K562 (cell line): ENCODE measurements around the gene MYADML2. TPM values are rescaled to one million over a fixed set of nuclear protein-coding genes. Genes with fewer than 3 reads are reported as not detected.

ENCODE experiments used
- CBFA2T2 ChIP-seq: fragments of 450-650 bp; conservative IDR thresholded peaks from 2 replicates; pipeline ENCODE4 v1.6.1; 2017; ENCODE audit warnings: mild to moderate bottlenecking
- CBFB ChIP-seq: sonication (generic); formaldehyde crosslinking; IDR thresholded peaks from 2 replicates; pipeline ENCODE4 v1.4.0; 2020; ENCODE audit warnings: mild to moderate bottlenecking, missing genetic modification reagents
- CEBPB ChIP-seq: fragments of 450-650 bp; IDR thresholded peaks from 2 replicates; pipeline ENCODE4 v1.6.1; 2016; ENCODE audit warnings: missing genetic modification characterization, missing compliant biosample characterization
- ETV1 ChIP-seq: fragments of 450-650 bp; conservative IDR thresholded peaks from 2 replicates; pipeline ENCODE4 v1.6.1; 2016; ENCODE audit warnings: missing genetic modification characterization, control low read depth, low read depth, missing compliant biosample characterization
- FOXA3 ChIP-seq, 2 experiments: fragments of 450-650 bp in 1 of 2; sonication (generic) in 1 of 2; formaldehyde crosslinking; IDR thresholded peaks in 1 of 2; conservative IDR thresholded peaks in 1 of 2; 2 replicates each; pipeline versions ENCODE4 v1.4.0 to v1.8.0; 2020 to 2022; ENCODE audit warnings: mild to moderate bottlenecking in 2 of 2, missing genetic modification reagents in 1 of 2
- NRF1 ChIP-seq, 2 experiments: fragments of 450-650 bp; IDR thresholded peaks in 1 of 2; conservative IDR thresholded peaks in 1 of 2; 2 replicates each; pipeline ENCODE4 v1.6.1; 2014; ENCODE audit warnings: mild to moderate bottlenecking in 2 of 2
- RBM15 ChIP-seq: fragments of 200-400 bp; formaldehyde crosslinking; IDR thresholded peaks from 2 replicates; pipeline ENCODE4 v1.6.1; 2018; ENCODE audit warnings: mild to moderate bottlenecking, low read length, moderate library complexity; ENCODE audit not compliant: insufficient read depth
- RNF2 ChIP-seq: sonication (generic); IDR thresholded peaks from 2 replicates; pipeline ENCODE4 v1.6.1; 2016
- TCF7 ChIP-seq: sonication (generic); IDR thresholded peaks from 2 replicates; pipeline ENCODE4 v1.6.1; 2016; ENCODE audit warnings: antibody characterized with exemption, borderline replicate concordance
- TFAM ChIP-seq: fragments of 250-450 bp; sonication (Bioruptor Pico); conservative IDR thresholded peaks from 2 replicates; pipeline ENCODE4 v1.5.0; 2021; ENCODE audit warnings: mild to moderate bottlenecking, moderate library complexity
- ZBED1 ChIP-seq: IDR thresholded peaks from 2 replicates; pipeline ENCODE4 v1.6.1; 2014
- ZBTB49 ChIP-seq: sonication (generic); formaldehyde crosslinking; IDR thresholded peaks from 2 replicates; pipeline ENCODE4 v1.8.0; 2022; ENCODE audit warnings: missing genetic modification reagents, mild to moderate bottlenecking, borderline replicate concordance
- ZBTB7A ChIP-seq: IDR thresholded peaks from 2 replicates; pipeline ENCODE4 v1.6.1; 2011; ENCODE audit warnings: low read depth, mild to moderate bottlenecking, low read length, moderate library complexity, borderline replicate concordance; ENCODE audit not compliant: control insufficient read depth
- ZNF282 ChIP-seq: sonication (generic); formaldehyde crosslinking; IDR thresholded peaks from 2 replicates; pipeline ENCODE4 v1.8.1; 2023; ENCODE audit warnings: missing genetic modification reagents
- polyA plus RNA-seq, 8 experiments: library from polyadenylated mRNA; depleted of rRNA in 4 of 8; stranded (reverse) in 5 of 8; unstranded in 3 of 8; fragments of >200 nt; fragmentation: Nextera tagmentation in 2 of 8; fragmentation: Illumina TruSeq in 1 of 8; extraction: Ambion mirVana in 2 of 8; extraction: Trizol in 1 of 8; gene quantifications; 2 replicates each; pipeline versions ENCODE4 v1.2.1 to v1.2.3, GENCODE V29; 2011 to 2014; ENCODE audit warnings: inconsistent platforms in 1 of 8, missing spikeins in 1 of 8
- total RNA-seq, 7 experiments: library from RNA; depleted of rRNA in 6 of 7; stranded (reverse); fragments of >200 nt in 6 of 7; fragmentation: Illumina TruSeq in 2 of 7; extraction: Trizol in 2 of 7; gene quantifications; 2 replicates each; pipeline versions ENCODE4 v1.2.1 to v1.2.3, GENCODE V29; 2011 to 2021; ENCODE audit warnings: low replicate concordance in 1 of 7
- TF ChIP-seq, protein P1 (sequence below): fragments of 250-450 bp; sonication (Bioruptor Pico); IDR thresholded peaks from 2 replicates; pipeline ENCODE4 v1.4.0; 2020; ENCODE audit warnings: mild to moderate bottlenecking, moderate library complexity
- TF ChIP-seq, protein P2 (sequence below), 2 experiments: fragments of 450-650 bp; conservative IDR thresholded peaks; 2 replicates each; pipeline ENCODE4 v1.6.1; 2017; ENCODE audit warnings: mild to moderate bottlenecking in 2 of 2, moderate library complexity in 2 of 2
- TF ChIP-seq, protein P3 (sequence below): fragments of 450-650 bp; formaldehyde crosslinking; IDR thresholded peaks from 2 replicates; pipeline ENCODE4 v1.4.0; 2022; ENCODE audit warnings: mild to moderate bottlenecking, moderate library complexity

The MYADML2 gene
- total and polyA plus RNA-seq, 9 of the 15 experiments (the other 6 are each of a cell fraction or from before 2014, with no cell fraction given) = not detected

DNA sequence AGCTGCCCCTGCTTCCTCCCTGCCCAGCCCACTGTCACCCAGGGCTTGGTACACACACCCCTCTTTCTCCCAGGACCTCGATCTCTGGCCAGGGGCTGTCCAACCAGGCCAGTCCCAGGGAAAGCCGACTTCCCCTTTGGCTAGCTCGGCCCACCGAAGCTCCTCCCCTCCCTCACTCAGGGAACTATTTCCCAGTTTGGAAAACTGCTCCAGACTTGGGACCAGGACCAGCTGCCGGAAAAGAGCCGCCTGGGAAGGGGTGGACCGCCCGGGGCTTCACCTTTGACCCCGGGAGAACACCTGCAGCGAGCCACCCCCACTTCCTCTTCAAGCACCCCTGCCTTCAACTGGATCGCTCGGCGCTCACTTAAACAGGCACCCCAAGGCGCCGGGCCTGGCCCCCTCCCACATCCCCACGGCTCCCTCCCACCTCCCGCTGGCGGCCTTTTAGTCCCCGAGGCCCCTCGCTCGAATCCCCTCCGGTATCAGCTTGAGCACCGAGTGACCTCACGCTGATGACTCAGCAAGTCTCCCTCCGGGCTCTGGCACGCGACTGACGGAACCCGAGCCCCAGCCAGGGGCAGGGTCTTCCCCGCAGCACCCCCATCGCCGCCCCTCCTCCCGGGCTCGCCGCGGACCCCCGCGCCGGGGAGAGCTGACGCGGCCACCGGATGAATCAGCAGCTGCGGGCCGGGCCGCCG lies 20.4 kb downstream of the MYADML2 start (continued):
- TF ChIP-seq, protein P1, sequence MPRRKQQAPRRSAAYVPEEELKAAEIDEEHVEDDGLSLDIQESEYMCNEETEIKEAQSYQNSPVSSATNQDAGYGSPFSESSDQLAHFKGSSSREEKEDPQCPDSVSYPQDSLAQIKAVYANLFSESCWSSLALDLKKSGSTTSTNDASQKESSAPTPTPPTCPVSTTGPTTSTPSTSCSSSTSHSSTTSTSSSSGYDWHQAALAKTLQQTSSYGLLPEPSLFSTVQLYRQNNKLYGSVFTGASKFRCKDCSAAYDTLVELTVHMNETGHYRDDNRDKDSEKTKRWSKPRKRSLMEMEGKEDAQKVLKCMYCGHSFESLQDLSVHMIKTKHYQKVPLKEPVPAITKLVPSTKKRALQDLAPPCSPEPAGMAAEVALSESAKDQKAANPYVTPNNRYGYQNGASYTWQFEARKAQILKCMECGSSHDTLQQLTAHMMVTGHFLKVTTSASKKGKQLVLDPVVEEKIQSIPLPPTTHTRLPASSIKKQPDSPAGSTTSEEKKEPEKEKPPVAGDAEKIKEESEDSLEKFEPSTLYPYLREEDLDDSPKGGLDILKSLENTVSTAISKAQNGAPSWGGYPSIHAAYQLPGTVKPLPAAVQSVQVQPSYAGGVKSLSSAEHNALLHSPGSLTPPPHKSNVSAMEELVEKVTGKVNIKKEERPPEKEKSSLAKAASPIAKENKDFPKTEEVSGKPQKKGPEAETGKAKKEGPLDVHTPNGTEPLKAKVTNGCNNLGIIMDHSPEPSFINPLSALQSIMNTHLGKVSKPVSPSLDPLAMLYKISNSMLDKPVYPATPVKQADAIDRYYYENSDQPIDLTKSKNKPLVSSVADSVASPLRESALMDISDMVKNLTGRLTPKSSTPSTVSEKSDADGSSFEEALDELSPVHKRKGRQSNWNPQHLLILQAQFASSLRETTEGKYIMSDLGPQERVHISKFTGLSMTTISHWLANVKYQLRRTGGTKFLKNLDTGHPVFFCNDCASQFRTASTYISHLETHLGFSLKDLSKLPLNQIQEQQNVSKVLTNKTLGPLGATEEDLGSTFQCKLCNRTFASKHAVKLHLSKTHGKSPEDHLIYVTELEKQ (CRISPR knock-in tag) = no peak
- TF ChIP-seq, protein P2, sequence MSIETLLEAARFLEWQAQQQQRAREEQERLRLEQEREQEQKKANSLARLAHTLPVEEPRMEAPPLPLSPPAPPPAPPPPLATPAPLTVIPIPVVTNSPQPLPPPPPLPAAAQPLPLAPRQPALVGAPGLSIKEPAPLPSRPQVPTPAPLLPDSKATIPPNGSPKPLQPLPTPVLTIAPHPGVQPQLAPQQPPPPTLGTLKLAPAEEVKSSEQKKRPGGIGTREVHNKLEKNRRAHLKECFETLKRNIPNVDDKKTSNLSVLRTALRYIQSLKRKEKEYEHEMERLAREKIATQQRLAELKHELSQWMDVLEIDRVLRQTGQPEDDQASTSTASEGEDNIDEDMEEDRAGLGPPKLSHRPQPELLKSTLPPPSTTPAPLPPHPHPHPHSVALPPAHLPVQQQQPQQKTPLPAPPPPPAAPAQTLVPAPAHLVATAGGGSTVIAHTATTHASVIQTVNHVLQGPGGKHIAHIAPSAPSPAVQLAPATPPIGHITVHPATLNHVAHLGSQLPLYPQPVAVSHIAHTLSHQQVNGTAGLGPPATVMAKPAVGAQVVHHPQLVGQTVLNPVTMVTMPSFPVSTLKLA (conservative IDR thresholded peaks at IDR 0.05) = peak; percentile 57 to 80
- TF ChIP-seq CEBPB (tag) (no peak), TCF7 (no peak), ZBTB7A (peak; percentile 97), ZNF282 (no peak), CBFA2T2 (no peak), RNF2 (no peak), TFAM (no peak), RBM15 (no peak), ZBED1 (no peak), NRF1 (conservative IDR thresholded peaks at IDR 0.05 in 1 of 2, IDR thresholded peaks at IDR 0.05 in 1 of 2) (peak; percentile 20 to 21; a peak in 1 of 4 replicates), ZBTB49 (CRISPR knock-in tag) (no peak), FOXA3 (CRISPR knock-in tag; conservative IDR thresholded peaks at IDR 0.05 in 1 of 2, IDR thresholded peaks at IDR 0.05 in 1 of 2) (no peak), ETV1 (0 out of 2 replicates have a peak, but pooled peaks have one; percentile 23), CBFB (CRISPR knock-in tag) (no peak; the same call in 1 of the 2 replicates)
- TF ChIP-seq, protein P3, sequence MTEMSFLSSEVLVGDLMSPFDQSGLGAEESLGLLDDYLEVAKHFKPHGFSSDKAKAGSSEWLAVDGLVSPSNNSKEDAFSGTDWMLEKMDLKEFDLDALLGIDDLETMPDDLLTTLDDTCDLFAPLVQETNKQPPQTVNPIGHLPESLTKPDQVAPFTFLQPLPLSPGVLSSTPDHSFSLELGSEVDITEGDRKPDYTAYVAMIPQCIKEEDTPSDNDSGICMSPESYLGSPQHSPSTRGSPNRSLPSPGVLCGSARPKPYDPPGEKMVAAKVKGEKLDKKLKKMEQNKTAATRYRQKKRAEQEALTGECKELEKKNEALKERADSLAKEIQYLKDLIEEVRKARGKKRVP (CRISPR knock-in tag) = no peak
